Right lobe of liver (tissue), 4 donors: ENCODE results near the gene RB1.

Source experiments
- POLR2A ChIP-seq: fragments of 450-650 bp; IDR thresholded peaks from one replicate; pipeline ENCODE4 v1.6.1; 2017; ENCODE audit warnings: antibody characterized with exemption, mild to moderate bottlenecking
- TF ChIP-seq, protein P1 (sequence below), 4 donors: fragments of 200-600 bp in 3 of 4; fragments of 450-650 bp in 1 of 4; IDR thresholded peaks; one replicate each; pipeline versions ENCODE4 v1.5.1 to v1.8.0; 2016 to 2022; ENCODE audit warnings: antibody characterized with exemption in 4 of 4, mild to moderate bottlenecking in 2 of 4
- donor health status: DM: no; HTN: no; CAD: no.
- donor health status: DM: no; HTN: no; CAD: no.
- donor health status: DM: no; HTN: yes; CAD: no.

- TF ChIP-seq, protein P1, sequence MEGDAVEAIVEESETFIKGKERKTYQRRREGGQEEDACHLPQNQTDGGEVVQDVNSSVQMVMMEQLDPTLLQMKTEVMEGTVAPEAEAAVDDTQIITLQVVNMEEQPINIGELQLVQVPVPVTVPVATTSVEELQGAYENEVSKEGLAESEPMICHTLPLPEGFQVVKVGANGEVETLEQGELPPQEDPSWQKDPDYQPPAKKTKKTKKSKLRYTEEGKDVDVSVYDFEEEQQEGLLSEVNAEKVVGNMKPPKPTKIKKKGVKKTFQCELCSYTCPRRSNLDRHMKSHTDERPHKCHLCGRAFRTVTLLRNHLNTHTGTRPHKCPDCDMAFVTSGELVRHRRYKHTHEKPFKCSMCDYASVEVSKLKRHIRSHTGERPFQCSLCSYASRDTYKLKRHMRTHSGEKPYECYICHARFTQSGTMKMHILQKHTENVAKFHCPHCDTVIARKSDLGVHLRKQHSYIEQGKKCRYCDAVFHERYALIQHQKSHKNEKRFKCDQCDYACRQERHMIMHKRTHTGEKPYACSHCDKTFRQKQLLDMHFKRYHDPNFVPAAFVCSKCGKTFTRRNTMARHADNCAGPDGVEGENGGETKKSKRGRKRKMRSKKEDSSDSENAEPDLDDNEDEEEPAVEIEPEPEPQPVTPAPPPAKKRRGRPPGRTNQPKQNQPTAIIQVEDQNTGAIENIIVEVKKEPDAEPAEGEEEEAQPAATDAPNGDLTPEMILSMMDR (IDR thresholded peaks at IDR 0.05): no peak
- no peak for TF ChIP-seq POLR2A
Observed at GRCh38 chr13:48497669-48498068, 194.1 kb downstream of the RB1 start.
